Activated CD4-positive, CD25-positive, alpha-beta regulatory T cell treated with anti-CD3 and anti-CD28 coated beads, Interleukin-2, amount 50 U/mL, for 24 hours (primary cell): Measurements from ENCODE around the gene SELENON.

ENCODE experiments used
- ATAC-seq, 2 donors: fragments of 150-1000 bp; cut with Tn5 transposase; one replicate each; pipeline ENCODE4 v1.10.0; 2021; ENCODE audit warnings: mild to moderate bottlenecking in 1 of 2, moderate library complexity in 1 of 2

SELENON gene

GRCh38 chr1:25770541-25771220 is 29.3 kb upstream of the SELENON start:
- ATAC-seq, result no peak

GRCh38 chr1:25771221-25772114 is 28.5 kb upstream of the SELENON start:
- ATAC-seq, result no peak

- ATAC-seq, result no peak
Measured at GRCh38 chr1:25772164-25772563, 27.8 kb upstream of the SELENON start.

DNA sequence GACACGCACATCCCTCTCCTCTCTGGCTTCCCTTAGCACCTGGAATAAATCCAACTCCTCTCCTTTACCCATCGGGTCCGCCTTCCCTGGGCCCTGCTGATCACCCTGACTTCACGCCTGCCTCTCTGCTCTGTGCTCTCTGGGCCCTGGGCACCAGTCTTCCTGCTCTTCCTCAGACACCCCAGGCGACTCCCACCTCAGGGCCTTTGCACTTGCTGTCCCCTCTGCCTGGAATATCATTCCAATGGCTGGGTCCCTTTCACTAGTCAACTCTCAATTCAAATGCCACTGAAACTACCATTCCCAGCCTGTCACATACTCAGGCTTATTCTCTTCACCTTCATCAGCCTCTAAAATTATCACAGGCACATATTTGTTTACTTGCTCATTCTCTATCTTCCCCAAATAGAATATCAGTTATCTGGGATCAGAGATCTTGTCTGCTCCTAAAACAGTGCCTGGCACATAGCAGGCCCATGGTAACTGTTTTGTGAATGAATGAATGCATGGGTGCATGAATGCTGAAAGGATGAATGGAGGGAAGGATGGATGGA is 27.2 kb upstream of the SELENON start:
- ATAC-seq, result no peak

DNA sequence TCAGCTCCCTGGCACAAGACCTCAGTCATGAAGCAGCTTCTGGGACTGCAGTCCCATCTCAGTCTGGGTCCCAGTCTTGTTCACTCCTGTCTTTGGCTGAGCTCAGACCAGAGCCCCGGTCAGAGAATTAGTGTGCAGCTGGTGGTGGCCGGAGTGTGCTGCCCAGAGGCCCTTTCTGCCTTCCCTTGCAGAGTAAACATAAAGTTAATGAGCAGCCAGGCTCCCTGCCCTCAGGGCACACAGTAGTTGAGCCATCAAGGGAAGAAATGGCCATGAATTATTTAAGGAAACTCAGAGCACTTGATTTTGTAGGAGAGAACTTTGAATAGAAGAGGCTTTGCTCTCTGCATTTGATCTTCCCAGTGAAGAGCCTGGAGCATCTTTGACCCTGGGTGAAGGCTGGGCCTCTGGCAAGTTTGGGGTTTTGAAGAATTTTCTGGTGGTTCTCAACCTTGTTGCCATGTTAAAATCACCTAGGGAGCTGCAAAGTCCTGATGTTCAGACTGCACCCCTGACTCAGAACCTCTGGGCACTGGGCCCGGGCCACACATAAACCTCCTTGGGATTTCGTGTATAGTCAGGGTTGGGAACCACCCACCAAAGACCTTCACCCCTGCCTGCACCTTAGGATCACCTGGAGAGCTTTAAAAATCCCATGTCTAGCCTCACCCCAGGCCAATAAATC is 26.4 kb upstream of the SELENON start:
- ATAC-seq, result no peak

- ATAC-seq, result no peak
Measured at GRCh38 chr1:25774206-25774803, 25.7 kb upstream of the SELENON start.

DNA sequence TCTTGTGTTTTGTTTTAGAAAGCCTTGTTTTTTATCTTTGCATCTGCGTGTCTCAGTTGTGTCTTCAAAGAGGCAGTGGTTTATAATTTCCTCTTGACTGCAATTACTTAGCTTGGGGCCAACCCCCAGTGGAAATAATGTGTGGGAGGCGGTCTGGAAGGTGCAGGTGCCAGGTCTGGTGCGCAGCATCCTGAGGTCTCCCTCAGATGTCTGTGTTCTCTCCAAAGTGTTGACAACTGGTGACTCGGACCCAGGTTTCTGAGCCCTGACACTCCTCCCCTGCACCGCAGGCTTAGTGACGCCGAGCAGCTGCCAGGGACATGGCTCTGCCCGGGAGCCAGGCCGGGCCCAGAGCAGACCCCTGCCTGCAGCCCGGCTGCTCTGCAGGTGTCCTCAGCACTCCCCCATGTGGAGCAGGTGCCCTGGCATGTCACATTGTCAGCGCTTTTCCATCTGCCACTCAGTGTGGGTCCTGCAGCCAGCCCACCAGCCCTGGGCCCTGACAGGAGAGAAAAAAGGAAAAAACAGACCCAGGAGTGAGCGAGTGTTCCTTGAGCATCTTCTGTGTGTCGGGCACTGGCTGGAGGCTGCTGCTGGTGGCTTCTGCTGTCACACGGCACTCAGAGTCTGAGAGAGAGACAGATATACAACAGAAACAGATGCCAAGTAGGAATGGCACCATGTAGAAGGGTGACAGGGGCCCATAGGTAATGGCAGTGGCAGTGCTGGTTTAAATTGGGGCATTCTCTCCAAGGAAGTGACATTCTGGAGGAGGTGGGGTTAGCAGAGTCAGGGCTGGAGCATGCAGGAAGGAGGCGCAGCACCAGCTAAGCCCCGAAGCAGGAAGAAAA is 24.8 kb upstream of the SELENON start:
- ATAC-seq, result peak; percentile 92 to 94

DNA sequence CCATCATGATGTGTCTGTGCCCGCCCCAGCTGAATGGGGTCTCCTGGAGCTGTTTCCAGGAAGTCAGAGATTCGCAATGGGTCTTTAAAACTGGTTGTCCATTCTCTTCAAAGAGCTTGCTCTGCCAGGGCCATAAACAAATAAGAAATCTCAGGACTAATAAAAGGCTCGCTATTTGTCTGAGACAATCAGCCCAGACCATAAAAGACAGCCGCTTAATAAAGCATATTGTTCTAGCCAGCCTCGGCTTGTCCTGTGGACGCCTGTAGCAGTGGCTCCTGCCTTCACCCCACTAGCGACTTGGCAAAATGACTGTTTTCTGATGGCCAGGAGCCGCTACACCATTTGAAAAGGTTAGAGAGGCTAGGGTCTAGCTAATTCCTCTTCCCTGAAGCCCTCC is 20.6 kb upstream of the SELENON start:
- no peak for ATAC-seq

- ATAC-seq, result no peak
Measured at GRCh38 chr1:25779894-25780293, 20.1 kb upstream of the SELENON start.

DNA sequence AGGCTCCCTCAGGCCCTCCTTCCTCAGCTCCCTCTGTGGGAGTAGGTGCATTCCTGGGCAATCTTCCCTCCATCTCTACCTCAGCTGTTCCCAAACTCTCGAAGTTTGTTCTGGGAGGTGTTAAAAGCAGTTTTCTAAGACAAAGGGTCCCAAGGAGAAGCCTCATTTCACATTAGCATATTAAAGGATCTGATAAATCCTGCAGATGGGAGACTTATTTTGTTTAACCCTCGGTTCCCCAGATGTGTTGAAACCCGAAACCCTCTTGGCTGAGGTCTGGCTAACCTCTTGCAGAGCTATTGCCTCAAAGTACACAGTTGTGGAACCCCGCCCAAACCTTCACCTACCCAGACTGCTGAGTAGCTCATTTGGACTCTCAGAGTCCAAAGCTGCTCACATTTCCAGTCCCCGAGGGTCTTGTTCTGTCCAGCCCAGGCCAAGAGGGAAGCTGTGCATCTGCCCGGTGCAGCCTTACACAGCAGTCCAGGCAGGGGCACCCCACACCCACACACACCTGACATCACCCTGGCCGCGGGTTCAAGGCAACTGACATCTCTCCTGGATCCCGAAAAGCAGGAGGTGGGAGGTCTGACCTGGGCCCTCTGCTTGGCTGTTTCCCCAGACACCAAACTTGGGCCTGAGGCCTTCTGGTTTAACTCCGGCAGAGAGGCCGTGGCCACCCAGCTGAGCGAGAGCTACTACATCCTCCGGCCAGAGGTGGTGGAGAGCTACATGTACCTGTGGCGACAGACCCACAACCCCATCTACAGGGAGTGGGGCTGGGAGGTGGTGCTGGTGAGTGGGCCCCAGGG is 19.5 kb upstream of the SELENON start:
- no peak for ATAC-seq

DNA sequence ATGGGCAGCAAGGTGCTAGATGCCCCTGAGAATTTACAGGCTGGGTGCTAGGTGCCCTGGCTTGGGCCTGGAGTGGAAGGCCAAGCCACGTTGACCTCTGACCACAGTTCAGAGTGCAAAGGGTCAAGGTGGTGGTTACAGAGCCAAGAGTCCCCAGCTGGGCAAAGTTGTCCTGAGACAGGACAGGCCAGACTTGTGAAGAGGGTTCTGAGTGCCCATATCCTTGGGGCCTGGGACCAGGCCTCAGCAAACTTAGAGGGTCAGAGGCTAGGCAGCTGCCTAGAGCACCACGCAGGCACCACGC is 18.9 kb upstream of the SELENON start:
- ATAC-seq, result no peak

DNA sequence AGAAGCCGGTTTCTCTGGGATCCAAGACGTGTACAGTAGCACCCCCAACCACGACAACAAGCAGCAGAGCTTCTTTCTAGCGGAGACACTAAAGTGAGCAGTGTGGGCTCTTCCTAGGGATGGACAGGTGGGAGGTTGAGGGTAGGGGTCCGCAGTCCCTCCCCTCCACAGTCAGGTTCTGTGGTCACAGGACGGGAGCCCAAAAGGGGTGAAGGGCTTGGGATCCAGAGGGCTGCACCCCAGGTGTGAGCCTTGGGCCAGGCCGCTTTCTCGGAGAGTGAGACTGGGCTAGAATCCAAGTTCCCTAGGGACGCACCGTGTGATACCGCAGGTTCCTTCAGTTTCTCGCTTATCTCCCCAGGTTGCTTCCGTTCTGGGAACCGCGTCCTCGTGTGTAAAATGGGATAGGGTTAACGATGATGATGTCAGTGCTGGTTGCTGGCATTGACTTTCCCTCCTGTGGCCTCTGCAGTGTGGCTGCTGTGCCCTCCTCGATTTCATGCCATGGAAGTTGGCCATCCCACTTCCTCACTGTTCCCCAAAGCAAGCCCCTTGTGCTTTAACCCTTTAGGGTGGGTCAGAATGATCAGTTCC is 17.3 kb upstream of the SELENON start:
- ATAC-seq, result no peak

DNA sequence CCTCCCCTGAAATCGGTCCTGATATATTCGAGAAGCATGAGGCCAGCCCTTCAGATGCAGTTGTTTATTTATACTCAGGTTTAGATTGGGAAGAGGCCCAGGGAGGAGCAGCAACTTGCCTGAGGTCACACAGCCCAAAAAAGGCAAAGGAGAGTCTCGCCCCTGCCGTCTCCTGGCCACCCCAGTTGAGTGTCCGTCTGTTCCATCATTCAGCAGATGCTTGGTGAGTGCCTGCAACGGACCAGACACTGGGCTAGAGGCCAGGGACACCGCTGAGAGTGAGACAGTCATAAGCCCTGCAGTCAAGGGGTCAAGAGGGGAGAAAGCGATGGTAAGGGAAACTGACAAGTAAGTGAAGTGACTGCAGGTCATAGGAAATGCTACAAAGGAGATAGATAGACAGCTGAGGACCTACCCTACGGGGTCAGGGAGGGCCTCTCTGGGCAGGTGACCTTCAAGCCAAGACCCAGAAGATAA is 15.4 kb upstream of the SELENON start:
- ATAC-seq, result no peak

DNA sequence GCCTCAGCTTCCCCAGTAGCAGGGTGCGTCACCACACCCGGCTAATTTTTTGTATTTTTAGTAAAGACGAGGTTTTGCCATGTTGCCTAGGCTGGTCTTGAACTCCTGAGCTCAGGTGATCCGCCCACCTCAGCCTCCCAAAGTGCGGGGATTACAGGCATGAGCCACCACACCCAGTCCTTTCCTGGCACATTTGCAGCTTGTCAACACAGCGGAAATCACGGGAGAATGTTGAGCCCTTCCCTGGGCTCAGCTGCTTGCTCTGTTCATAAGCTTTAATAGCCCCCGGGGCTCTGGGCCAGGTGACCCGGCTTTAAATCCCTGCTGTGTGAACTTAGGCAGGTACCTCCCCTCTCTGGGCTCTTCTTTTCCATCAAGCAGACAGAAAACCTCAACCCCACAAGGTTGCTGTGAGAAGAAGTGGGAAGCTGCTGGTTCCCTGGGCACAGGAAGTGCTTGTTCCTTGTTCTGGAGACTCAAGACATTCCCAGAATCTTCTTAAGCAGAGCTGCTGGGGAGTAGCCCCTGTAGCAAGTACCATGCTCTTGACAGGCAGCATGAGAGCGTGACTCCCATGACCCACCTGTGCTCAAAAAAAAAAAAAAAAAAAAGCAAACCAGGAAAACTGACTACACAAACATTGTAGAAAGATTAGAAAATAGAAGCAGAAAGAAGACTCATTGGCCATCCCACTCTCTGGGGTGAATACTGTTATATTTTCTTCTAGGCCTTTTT is 14.5 kb upstream of the SELENON start:
- no peak for ATAC-seq

DNA sequence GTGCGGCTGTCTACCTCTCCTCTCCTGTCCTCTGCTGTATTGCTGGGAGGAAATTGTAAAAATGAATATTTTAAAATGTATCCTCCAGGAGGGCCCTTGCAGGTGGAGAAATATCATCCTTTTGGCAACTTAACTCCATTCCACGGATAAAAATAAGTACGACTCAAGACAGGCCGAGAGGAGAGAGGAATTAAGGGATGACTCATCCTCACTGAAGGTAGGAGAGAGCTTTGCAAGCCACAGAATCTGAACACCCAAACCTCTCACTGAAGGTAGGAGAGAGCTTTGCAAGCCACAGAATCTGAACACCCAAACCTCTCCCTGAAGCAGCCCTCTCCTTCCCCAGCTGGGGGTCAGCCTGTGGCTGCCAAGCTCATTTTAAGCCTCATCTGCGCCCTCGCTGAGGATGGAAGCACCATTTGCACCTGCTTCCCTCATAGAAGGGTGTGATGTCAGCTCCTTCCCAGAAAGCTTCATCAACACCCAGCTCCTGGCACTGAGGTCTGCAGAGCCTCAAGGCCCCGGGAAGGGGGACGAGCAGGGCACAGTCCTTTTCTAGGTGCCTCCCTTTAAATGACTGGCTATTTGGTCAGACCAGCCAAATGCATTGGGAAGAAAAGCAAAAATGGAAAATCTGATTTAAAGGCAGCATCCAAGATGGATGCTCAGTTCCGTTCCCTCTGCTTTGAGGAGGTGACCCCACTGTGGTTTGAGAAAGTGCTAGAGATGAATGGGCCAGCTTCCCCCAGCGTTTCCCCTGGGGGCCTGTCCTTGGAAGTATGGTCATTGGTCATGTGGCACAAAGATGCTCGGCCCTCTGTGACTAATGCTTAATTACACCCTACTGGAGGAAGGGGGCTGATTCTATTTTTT is 12.9 kb upstream of the SELENON start:
- no peak for ATAC-seq

DNA sequence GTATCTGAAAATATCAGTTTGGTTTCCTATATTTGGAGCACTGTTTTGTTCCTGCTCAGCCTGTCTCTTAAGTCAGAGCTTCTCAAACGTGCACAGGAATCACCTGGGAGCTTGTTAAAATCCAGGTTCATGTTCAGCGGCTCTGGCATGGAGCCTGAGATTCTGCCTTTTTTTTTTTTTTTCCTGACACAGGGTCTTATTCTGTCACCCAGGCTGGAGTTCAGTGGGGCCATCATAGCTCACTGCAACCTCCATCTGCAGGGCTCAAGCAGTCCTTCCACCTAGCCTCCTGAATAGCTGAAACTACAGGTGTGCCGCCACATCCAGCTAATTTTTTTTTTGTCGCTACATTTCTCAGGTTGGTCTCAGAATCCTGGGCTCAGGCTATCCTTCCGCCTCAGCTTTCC is 12.2 kb upstream of the SELENON start:
- no peak for ATAC-seq

DNA sequence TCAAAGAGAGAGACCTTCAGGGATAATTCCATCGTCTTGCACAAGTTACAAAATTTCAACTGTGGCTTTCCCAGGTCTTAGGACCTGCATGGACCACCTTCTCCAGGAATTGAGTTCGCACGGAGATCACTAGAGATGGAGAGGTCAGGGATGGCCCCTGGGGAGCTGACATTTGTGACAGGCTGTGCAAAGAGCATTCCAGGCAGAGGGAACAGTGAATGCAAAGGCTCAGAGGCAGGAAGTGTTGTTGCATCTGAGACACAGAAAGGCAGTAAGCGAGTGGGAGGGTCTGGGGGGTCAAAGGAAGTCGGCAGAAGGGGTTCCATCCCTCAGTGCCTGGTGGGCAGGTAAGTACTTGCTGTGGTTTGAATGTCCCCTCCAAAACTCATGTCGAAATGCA is 9.5 kb upstream of the SELENON start:
- no peak for ATAC-seq

- ATAC-seq, result no peak
Measured at GRCh38 chr1:25792115-25792514, 7.9 kb upstream of the SELENON start.
